ENCODE results near the gene GOLGA5.
A peak's percentile ranks its signal among the peaks of the same experiment; 100 is the strongest.
"Not testable (repeated sequence)": the region's sequence is repeated elsewhere in the genome, so short reads cannot be mapped to it uniquely, and the experiment has no call there.

GOLGA5 gene

DNA sequence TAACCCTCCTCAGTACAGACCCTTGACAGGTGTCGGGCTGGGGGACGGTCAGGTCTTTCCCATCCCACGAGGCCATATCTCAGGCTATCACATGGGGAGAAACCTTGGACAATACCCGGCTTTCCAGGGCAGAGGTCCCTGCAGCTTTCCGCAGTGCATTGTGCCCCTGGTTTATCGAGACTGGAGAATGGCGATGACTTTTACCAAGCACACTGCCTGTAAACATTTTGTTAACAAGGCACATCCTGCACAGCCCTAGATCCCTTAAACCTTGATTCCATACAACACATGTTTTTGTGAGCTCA, 26.4 kb downstream of the GOLGA5 start:
- DNase-seq (ENCODE audit: low spot score), result not testable (repeated sequence)

DNA sequence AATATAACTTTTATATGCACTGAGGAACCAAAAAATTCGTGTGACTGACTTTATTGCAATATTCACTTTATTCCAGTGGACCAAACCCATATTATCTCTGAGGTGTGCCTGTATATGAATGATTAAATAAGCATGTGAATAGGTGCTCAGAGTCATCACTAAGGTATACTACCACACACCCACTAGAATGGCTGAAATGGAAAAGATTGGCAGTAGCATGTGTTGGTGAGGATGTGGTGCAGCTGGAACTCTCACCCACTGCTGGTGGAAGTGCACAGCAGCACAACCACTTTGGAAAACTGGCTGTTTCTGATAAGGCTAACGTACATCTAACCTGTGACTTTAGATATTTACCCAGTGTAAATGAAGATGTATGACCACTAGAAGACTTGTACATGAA, 36.8 kb downstream of the GOLGA5 start:
- DNase-seq (ENCODE audit: low spot score), result no peak

DNA sequence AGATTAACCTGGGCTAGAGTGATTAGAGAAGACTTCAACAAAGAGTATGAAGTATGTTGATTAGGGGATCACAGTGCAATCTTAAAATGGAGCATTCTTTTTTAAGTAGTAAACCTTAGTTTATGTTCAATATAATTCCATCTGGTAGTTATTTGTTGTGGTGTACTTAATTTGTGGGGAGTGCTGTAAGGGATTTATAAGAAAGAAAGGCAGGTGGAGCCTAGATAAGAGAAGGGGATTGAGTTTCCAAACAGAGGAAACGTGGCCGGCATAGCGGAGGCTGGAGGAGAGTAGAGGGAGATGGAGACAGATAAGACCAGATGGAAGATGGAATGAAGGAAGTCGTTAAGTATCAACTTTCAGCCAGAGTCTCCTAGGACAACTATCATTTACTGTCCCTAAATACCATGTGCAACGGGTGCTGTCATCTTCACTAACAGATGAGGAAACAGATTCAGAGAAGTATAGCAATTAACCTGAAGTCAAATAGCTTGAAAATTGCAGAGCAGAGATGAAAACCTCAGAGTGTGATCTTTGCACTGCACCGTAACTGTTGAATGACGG, 38.1 kb downstream of the GOLGA5 start:
- DNase-seq (ENCODE audit: low spot score), result no peak

DNA sequence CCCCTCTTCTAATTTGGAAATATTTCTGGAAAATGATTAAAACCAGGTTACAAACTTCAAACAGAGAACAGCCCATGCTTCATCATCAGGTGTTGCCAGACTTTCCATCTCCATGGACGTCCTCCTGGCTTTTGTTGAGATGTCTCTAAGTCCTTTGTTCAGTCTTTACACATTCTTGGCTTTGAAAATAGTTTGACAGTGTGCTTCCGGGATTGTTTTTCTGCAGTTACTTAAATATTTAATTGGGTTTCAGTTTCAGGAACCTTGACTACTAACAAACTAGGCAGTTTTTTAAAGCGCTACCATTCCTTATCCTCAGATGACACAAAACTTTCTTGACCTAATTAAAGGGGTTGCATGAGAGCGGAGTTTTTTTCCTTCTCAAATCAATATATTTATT, 47.8 kb downstream of the GOLGA5 start:
- DNase-seq (ENCODE audit: low spot score), result no peak

DNA sequence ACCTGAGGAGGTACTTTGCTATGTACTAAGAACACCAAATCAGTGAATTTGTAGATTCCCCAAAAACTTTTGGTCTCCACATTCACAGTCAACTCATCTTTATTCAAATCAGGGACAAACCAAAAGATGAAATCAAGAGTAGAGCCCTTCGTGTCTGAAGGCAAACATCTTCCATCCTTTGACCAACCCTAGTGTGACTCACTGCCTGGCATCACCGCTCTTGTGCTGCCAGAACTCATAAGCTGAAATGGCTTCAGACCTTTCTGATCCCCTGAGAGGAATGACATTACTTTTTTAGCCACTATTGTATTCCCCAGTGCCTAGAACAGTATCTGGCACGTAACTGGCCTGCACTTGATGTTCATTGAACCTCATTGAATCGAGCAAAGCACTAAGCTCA, 50.1 kb downstream of the GOLGA5 start:
- DNase-seq (ENCODE audit: low spot score), result no peak

DNA sequence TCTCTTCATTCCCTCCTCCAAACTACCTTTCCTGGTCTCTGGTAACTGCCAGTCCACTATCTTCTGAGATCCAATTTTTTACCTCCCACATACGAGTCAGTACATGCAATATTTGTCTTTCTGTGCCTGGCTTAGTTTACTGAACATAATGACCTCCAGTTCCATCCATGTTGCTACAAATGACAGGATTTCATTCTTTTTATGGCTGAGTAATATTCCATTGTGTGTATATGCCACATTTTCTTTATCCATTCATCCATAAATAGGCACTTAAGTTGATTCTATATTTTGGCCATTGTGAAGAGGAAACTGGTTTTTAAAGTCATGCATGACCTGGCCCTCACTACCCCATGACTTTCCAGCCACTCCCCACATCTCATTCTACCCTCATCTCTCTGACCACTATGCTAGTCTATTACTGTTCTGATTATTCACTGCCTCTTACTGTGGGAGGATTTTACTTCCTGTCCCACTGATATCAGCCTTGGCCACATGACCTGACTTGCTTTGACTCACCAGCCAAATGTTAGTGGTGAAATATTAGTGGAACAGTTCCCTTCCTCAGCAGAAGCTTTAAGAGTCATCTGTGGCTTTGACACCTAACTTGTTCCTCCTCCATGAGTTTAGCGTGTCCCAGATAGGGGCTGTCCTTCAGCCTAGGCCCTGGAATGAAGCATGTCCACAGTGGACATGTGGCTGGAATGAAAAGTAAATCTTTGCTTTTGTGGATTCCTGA, 52.2 kb downstream of the GOLGA5 start:
- no peak for DNase-seq (ENCODE audit: low spot score)

DNA sequence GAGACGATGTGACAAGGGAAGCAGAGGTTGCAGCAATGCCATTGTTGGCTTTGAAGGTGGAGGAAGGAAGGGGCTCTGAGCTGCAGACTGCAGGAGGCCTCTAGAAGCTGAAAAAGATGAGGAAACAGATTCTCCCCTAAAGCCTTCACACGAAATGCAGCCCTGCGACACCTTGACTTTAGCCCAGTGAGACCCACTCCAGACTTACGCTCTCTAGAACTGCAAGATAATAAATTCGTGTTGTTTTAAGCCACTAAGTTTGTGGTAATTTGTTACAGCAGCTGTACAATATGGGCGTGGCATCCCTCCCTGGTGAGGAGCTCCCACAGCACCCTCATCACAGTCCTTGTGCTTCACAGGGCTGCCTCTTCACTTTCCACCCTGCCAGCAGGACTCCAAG, 53.2 kb downstream of the GOLGA5 start:
- no peak for DNase-seq (ENCODE audit: low spot score)

DNA sequence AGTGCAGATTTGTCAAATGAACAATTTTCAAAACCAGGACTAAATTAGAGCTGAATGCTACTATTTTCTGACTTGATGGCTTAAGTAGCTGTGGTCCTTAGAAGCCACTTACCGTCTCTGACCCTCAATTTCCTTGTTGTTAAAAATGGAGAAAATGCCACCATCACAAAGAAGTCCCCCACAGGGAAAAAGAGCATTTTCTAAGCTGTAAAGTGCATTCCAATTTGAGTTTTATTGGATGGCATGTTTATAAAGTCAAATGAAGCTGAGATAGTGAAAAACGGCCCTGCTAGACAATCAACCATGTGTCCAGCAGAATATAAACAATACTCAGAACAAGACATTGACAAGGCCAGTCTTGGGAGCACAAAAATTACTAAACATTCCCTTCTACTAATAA, 53.6 kb downstream of the GOLGA5 start:
- no peak for DNase-seq (ENCODE audit: low spot score)

DNA sequence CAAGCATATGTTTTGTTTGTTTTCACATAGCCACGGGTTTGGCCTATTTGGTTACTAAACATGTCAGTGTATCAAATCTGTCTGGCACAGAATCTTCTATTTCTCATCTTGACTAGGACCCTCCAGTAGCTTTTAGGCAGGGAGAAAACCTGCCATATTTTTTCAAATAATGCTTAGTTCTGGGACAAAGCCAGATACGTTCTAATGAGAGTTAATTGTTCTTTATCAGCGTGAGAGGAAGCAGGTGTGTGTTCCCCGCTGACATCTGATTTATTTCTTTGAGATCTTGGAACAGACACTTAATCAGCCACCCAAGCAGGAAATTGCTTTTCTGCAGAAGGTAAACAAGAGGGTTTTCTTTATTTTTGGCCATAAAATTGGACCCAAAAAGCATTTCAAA, 54.8 kb downstream of the GOLGA5 start:
- DNase-seq (ENCODE audit: low spot score), result no peak

DNA sequence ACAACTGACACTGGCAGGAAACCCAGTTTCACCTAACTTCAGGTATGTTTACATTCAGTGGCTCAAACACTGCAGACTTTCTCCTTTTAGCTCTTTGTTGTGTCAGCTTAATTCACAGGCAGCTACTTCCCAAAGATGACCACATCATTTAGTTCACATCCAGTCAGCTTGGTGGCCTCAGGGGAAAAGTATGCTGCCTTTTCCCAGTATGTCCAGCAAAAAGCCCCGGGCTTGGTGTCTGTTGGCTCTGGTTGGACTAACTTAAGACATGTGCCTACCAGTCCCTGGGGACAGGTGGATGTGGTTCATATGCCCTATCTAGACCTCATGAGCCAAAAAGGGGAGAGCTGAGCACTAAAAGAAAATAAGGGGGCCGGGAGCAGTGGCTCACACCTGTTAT, 56.4 kb downstream of the GOLGA5 start:
- DNase-seq (ENCODE audit: low spot score), result no peak

DNA sequence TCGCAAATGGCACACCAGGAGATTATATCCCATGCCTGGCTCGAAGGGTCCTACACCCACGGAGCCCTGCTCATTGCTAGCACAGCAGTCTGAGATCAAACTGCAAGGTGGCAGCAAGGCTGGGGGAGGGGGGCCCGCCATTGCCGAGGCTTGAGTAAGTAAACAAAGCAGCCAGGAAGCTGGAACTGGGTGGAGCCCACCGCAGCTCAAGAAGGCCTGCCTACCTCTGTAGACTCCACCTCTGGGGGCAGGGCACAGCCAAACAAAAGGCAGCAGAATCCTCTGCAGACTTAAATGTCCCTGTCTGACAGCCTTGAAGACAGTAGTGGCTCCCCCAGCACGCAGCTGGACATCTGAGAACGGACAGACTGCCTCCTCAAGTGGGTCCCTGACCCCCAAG, 59.0 kb downstream of the GOLGA5 start:
- DNase-seq (ENCODE audit: low spot score), result not testable (repeated sequence)

DNA sequence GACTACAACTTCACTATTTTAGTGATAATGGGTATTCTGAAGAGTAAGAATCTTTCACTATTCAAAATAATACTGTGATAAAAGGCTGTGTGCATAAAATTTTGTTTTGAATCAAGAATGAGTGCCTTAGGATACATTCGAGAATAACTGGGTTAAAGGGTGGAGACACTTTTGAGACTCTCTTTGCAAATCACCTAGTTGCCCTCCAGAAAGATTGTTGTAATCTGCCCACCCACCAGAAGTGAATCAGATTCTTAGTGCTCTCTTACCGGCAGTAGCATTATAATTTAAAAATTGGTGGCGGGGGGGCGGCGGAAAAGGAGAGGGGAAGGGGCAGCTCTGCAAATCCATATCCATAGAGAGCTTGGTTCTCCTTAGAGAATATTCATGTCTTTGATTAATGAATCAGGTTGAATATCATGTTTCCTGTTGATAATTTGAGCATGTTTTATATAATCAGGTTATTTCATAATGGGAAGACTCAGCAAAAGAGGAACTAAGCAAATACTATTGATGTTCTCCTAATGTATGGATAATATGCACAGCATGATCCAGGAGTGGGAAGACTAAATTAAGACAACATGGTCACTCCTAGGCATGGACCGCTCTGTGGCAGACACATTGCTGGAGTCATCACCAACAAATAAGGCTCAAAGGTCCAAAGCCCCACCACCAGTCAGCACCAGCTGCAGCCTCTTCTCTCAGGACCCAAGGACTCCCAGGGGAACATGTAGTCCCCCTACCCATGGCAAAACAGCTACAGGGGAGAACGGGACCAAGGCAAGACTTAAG, 66.1 kb downstream of the GOLGA5 start:
- DNase-seq (ENCODE audit: low spot score), result no peak

DNA sequence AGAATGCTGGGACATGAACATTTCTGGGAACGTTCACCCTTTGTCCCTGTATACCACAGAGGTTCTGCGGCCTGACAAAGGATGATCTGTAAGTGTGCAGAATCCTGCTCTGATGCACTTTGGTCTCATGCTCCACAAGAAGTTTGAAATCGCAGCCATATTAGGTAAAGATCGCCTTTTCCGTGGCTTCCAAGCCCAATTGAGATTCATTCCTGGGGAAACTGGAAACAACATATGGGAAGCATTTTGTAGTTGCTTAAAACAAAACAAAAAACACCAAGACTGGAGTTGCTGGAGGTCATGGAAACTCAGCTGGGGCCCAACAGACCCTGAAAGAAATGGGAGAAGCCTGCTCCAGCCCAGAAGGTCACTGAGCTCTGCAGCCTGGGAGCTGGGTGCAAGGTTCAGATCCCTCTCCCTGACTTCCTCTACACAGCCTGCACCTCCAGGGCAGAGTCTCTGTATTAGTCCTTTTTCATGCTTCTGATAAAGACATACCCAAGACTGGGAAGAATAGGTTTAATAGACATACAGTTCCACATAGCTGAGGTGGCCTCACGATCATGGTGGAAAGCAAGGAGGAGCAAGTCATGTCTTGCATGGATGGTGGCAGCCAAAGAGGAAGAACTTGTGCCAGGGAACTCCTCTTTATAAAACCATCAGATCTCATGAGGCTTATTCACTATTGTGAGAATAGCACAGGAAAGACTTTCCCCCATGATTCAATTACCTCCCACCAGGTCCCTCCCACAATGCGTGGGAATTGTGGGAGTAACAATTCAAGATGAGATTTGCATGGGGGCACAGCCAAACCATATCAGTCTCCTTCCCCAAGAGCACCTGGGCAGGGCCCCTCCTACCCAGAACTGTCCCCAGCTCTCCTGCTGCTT, 68.0 kb downstream of the GOLGA5 start:
- no peak for DNase-seq (ENCODE audit: low spot score)

DNA sequence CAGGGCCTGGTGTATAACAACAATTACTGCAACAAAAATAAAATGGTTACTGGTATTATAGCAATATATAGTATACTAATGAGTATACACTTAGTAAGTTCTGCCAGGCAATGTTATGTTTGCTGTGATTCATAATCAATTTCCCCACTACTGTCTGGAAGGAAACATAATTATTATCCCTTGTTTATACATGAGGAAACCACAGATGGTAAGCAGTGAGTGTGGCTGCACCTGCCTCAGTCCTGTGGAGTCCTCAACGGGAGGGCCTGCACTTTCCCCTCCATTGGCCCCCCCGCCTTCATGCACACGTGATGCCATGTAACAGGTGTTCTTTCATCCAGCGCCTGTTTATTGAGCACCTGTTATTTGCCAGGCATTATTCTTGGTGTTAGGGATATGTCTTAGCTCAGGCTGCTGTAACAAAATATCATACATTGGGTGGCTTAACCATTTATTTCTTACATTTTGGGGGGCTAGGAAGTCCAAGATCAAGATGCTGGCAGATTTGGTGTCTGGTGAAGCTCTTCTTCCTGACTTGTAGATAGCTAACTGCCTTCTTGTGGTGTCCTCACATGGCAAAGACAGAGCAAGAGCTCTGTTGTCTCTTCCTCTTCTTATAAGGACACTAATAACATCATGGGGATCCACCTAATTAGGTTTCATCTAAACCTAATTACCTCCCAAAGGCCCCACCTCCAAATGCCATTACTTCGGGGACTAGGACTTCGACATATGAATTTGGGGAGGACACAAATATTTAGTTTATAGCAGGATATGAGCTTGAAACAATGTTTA, 69.4 kb downstream of the GOLGA5 start:
- no peak for DNase-seq (ENCODE audit: low spot score)

DNA sequence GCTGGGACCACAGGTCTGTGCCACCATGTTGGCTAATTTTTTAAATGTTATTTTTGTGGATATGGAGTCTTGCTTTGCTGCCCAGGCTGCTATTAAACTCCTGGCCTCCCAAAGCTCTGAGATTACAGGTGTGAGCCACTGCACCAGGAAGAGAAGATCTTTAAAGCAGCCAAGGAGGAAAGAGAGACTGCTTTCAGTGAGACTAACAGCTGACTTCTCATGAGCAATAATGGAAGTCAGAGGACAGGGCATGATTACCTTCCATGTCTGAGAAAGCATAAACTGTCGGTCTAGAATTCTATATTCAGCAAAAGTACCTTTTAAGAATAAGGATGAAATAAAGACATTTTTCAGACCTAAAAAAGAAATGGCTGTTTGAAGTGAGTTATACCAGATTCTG, 71.6 kb downstream of the GOLGA5 start:
- DNase-seq (ENCODE audit: low spot score), result no peak

DNA sequence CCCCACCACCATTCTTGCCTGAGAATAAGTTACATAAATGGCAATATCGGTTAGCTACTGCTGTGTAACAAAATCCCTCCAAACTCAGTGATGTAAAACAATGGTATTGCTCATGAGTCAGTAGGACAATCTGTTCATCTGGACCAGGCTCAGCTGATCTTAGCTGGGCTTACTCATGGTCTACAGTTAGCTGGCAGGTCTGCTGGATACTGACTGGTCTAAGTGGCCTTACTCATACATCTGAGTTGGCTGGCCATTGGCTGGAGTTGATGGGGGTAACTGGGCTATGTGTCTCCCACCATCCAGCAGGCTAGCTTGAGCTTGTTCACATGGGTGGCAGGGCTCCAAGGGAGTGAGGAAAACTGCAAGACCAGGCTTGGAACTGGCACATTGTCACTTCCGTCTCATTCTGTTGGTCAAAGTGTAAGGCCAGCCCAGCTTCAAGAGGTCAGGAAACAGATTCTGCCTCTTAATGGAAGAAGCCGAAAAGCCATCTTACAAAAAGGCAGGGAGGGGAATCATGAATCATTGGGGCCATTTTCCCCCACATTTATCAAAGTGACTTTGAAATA, 72.2 kb downstream of the GOLGA5 start:
- DNase-seq (ENCODE audit: low spot score), result no peak

DNA sequence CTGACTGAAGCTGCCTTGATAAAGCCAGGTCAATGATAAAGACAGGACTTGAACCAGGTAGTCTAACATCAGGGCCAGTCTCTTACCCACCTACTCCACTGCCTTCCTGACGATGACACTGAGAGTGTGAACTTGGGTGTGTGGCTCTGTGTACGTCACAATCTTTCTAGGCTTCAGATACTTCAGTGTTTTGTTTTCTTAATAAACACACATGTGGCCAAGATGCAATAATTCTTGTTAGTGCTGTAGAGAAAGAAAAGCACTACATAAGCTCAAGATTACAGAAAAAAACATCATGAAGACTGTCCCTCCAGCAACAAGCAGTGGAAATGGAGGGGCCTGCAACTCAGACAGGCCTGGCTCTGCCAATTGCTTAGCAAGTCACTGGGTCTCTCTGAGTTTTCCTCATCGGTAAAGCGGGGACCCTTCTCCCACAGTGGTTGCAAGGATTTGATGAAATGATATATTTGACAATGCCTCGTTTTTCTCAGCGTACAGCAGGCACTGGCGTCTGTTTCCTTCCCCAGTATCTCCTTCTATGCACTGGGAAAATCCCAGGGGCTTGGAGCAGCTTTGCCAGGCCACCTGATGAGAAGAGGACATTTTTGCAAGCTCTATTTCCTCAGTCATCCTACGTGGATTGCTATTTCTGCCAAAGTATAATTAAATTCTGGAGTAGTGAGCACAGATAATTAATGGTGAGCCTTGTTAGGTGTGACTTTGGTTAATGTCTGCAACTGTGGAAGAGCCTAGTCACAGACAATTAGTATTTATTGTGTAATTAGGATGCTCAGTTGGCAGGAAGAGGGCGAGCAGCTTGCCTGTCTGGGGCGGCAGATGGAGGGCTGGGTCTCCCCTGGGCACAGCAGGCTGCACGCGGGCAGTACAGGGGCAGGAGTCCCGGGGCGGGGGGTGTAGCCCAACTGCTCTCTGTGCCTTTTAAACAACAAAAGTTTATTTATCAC, 73.1 kb downstream of the GOLGA5 start:
- no peak for DNase-seq (ENCODE audit: low spot score)

DNA sequence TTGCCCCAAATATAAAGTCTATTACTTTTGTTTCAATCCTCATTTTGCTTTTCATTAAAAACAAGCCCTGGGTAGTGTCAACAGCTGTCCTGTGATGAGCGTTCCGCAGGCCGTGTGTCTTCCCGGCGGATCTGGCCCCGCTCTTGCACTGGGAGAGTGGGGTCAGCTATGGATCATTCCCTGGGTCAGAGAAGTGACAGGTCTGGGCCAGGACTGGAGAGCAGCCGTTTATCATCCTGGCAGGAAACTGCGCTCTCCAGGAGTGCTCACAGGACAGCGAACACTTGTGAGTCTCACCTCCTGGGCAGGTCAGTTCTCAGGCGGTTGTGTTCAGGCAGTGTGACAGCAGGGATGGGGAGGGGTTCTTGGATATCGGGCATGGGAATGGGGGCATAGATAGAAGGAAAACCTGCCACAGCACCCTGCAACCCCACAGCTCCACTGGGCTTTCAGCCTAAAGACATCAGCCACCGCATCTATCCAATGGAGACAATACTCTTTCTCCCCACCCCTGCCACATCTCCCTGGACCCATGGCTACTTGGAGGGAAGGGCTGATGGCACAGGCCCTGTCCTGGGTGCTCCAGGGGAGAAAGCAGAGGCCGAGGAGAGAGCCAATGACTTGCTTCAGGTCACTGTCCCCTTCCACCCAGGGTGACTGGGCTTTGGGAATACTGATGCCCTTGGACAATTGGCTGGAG, 81.0 kb downstream of the GOLGA5 start:
- no peak for DNase-seq (ENCODE audit: low spot score)

DNA sequence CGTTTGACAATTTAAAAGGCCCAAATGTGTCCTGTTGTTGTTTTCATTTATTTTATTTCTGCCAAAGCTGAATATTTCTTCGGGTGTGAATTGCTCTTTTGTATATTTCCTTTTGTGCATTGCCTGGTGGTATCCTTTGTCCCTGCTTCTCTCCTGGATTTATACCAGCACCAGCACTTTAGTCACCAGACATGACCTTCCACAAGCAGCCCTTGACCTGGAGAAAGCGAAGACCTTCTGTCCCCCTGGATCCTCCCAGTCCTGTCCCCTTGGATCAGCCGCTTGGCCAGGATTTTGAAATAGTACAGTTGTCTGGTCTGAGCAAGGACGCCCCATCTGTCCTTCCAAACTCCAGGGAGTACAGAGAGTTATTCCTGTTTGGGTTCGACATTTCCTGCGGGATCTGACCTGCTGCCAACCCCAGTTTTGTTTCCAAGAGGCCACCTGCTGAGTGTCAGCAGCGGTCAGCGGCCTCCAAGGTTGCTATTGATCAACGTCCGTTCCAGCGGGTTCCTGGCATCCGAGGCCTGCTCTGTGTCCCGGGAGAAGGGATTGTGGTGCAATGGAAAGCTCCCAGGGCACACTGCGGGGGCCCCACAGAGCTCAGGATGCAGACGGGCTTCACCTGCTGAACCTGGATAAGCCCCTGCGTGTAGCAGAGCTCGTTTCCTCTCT, 83.8 kb downstream of the GOLGA5 start:
- peak; percentile 63 for DNase-seq (ENCODE audit: low spot score)
